Thyroid gland (tissue), 4 donors: ENCODE data around the gene FEM1B. TPM values are rescaled to one million over a fixed set of nuclear protein-coding genes. Genes with fewer than 3 reads are reported as not detected.

Source experiments
- DNase-seq, 2 donors: peaks; one replicate each; pipeline ENCODE4 v3.0.0-alpha.2; 2019
- H3K27ac ChIP-seq, 3 donors: fragments of 200-600 bp; sonication (generic); 1 replicate in 2 of 3; 2 replicates in 1 of 3; pipeline ENCODE4 v1.5.1; 2016 to 2019; ENCODE audit warnings: mild to moderate bottlenecking in 1 of 3, moderate library complexity in 1 of 3
- H3K27me3 ChIP-seq: fragments of 200-600 bp; sonication (generic); one replicate; pipeline ENCODE4 v1.5.1; 2019
- H3K36me3 ChIP-seq, 2 donors: fragments of 200-600 bp; sonication (generic); one replicate each; pipeline ENCODE4 v1.5.1; 2016 to 2019
- H3K4me1 ChIP-seq, 2 donors: fragments of 200-600 bp; sonication (generic); one replicate each; pipeline ENCODE4 v1.5.1; 2017 to 2019
- H3K4me3 ChIP-seq, 3 donors: fragments of 200-600 bp; sonication (generic); replicated peaks in 1 of 3; 1 replicate in 2 of 3; 2 replicates in 1 of 3; pipeline ENCODE4 v1.5.1; 2016; ENCODE audit warnings: mild to moderate bottlenecking in 1 of 3
- H3K9me3 ChIP-seq: fragments of 200-600 bp; sonication (generic); one replicate; pipeline ENCODE4 v1.5.1; 2017
- POLR2A ChIP-seq, 2 donors: fragments of 450-650 bp; IDR thresholded peaks; one replicate each; pipeline ENCODE4 v1.6.1; 2017; ENCODE audit warnings: antibody characterized with exemption in 2 of 2, mild to moderate bottlenecking in 2 of 2, moderate library complexity in 1 of 2
- WGBS, 2 donors: methylation state at CpG; one replicate each; pipeline ENCODE4 v1.1.5; 2017; 5-methylcytosine and 5-hydroxymethylcytosine counted together
- intact Hi-C: fragments of 100-400 bp; cut with DNase I; formaldehyde crosslinking; loops from one replicate; pipeline ENCODE4 v1.15.1; 2023
- total RNA-seq, 4 donors: library from RNA; depleted of rRNA; stranded (reverse); fragments of >200 nt; gene quantifications; one replicate each; pipeline ENCODE4 v1.2.3, GENCODE V29; 2016
- TF ChIP-seq, protein P1 (sequence below), 6 experiments: fragments of 200-600 bp in 3 of 6; fragments of 450-650 bp in 3 of 6; sonication (generic) in 3 of 6; IDR thresholded peaks; one replicate each; pipeline ENCODE4 v1.5.1; 2016 to 2019; ENCODE audit warnings: antibody characterized with exemption in 6 of 6, mild to moderate bottlenecking in 2 of 6, inconsistent platforms in 1 of 6, moderate library complexity in 1 of 6

Gene FEM1B
- total RNA-seq, 4 donors from 2014 or later, result 43.2 to 60.4 (median 45.2) TPM

DNA sequence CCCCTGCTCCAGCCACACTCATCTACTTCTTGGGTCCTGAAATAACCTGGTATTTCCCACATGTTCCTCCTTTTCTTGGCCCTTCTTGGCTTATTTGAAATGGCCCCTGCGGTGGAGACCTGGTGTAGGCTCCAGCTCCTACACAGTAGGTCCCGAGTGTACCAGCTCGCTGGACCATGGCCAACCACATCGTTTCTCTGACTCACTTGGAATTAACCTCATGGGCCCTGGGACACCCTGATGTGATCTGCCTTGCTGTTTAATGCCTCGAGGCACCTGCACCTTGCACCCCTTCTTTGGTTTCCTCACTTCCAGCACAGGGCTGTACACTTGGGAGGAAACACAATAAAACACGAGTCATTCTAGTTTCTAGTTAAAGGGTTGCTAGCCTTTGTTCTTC lies 60.3 kb downstream of the FEM1B start:
- Histone ChIP-seq H3K4me1 (peaks cover 20 to 37% of the 10 kb centered on the region in 2 donors), H3K27ac (no peak overlapping the region), H3K4me3 (no peak overlapping the region), H3K9me3 (no peaks in the 10 kb centered on the region), H3K27me3 (no peaks in the 10 kb centered on the region), H3K36me3 (no peaks in the 10 kb centered on the region)
- TF ChIP-seq, protein P1, sequence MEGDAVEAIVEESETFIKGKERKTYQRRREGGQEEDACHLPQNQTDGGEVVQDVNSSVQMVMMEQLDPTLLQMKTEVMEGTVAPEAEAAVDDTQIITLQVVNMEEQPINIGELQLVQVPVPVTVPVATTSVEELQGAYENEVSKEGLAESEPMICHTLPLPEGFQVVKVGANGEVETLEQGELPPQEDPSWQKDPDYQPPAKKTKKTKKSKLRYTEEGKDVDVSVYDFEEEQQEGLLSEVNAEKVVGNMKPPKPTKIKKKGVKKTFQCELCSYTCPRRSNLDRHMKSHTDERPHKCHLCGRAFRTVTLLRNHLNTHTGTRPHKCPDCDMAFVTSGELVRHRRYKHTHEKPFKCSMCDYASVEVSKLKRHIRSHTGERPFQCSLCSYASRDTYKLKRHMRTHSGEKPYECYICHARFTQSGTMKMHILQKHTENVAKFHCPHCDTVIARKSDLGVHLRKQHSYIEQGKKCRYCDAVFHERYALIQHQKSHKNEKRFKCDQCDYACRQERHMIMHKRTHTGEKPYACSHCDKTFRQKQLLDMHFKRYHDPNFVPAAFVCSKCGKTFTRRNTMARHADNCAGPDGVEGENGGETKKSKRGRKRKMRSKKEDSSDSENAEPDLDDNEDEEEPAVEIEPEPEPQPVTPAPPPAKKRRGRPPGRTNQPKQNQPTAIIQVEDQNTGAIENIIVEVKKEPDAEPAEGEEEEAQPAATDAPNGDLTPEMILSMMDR (IDR thresholded peaks at IDR 0.05), result no peak
- no peak for TF ChIP-seq POLR2A (IDR thresholded peaks at IDR 0.05)
- WGBS, 2 donors, result 37 to 44% methylated on average over 6 of the region's 6 CpGs
- intact Hi-C loops, result no loop called here
- DNase-seq, result peak; percentile 56 to 74

DNA sequence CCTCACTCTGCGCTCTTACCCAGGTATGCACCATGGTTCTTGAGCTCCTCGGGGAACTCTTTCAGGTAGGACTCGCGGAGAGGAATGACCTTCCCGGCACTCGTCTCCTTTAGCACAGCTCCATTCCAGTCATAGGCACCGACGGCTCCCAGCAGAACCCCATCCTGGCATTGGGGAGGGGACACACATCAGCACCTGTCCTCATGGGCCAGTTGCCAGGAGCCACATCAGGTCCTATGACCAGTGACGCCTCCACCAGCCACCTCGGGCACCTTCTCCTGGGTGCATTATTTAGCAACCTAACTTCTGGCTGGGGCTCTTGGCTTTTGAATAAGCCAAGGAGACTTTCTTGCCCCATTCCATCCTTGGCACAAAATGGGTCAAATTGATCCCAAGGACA lies 61.9 kb downstream of the FEM1B start:
- H3K27ac ChIP-seq, result no peak overlapping the region
- H3K4me3 ChIP-seq, result no peak overlapping the region
- no peaks in the 10 kb centered on the region for H3K36me3 ChIP-seq
- no peaks in the 10 kb centered on the region for H3K9me3 ChIP-seq
- intact Hi-C loops, result no loop called here
- no peak for TF ChIP-seq POLR2A (IDR thresholded peaks at IDR 0.05)
- TF ChIP-seq, protein P1 (IDR thresholded peaks at IDR 0.05), result no peak
- H3K27me3 ChIP-seq, result no peaks in the 10 kb centered on the region
- DNase-seq, result no peak
- H3K4me1 ChIP-seq, result peaks cover 20 to 37% of the 10 kb centered on the region in 2 donors
- 92 to 94% methylated on average over 10 of the region's 10 CpGs for WGBS, 2 donors

DNA sequence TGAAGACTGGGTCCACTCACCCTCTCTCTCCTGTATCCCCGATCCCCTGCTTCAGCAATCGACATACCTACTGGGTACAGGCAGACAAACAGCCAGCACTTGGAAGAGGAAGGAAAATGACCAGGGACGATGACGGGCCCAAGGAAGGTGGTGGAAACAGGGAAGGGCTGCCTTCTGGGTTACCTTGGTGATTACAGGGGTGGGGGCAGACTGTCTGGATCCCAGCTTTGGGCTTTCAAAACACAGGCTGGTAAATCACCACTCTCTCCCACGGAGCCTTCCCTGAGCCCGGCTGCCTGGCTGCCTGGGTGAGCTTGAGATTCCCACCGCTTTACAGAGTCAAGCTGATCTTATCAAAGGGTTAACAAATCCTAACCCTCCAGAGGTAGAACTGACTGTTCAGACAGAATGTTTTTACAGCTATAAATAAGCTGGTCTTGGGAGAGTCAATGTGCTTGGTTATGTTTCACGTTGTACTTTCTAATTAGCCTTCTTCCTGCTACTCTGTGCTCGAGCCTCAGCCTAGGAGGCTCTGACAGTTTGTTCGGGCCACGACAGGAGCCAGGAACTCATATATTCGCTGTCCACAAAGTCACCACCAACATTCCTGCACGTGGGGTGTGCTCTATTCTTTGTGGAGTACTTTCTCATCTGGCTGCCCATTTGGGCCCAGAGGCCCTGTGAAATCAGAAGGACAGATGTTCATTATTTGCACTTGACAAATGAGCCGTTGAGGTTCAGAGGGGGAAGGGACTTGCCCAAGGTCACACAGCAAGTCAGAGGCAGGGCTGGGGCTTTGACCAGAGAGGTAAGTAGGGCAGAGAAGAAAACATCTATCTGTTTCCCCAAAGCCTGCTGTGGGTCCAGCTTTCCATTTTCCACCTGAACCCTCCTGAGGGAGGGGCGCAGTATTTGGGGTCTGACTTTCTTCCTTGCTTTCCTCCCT lies 63.5 kb downstream of the FEM1B start:
- peak; percentile 49 to 55 for DNase-seq
- Histone ChIP-seq H3K27me3 (no peaks in the 10 kb centered on the region), H3K4me3 (no peak overlapping the region), H3K27ac (peak overlapping the region in 2 of 3 donors; percentile 48 to 49), H3K4me1 (peaks cover 20 to 25% of the 10 kb centered on the region in 2 donors), H3K36me3 (no peaks in the 10 kb centered on the region), H3K9me3 (no peaks in the 10 kb centered on the region)
- TF ChIP-seq, protein P1 (IDR thresholded peaks at IDR 0.05), result no peak
- TF ChIP-seq POLR2A (IDR thresholded peaks at IDR 0.05), result no peak
- 53 to 60% methylated on average over 15 of the region's 15 CpGs for WGBS, 2 donors
- intact Hi-C loops, result no loop called here

DNA sequence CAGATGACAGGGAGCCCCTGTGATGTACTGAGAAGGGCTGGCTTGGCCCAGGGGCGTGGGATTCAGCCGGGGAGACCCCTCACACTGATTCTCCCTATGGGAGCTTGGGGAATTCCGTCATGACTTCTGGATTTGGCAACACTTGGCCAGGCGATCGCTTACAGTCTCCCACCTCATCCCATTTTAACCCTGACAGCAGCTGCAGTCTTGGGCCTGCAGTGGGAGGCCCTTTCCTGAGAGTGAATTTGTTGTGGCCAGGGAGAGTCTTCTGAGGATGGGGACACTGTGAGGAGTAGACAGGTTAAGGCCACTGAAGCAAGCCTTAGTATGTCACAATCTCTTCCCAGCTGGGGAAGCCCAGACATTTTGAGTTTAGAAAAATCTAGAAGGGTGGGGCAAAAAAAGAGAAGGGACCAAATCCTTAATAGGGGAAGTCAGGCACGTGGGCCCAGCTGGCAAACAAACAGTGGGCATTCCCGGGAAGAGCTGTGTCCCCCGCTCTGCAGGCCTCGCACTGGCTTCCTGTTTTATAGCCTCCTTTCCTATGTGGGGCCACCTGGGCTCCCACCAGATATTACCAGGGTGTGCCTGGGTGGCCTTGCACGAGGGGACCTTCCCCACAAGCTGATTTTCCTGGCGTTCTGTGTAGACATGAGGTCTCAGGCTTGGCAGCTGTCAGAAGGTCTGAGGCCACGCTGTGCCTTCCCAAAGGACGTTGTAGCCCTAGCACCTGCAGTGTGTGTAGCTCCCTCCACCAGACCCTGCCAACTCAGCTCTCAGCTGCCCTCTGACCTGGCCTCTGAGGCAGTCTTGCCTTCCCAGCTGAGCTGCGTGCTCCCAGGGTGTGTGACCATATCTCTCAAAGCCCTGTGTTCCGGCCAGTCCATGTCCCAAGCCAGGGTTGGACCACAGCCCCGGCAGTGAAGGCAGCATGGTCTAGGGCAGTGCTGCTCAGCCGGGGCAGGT lies 64.5 kb downstream of the FEM1B start:
- H3K27ac ChIP-seq, result peak overlapping the region in 2 of 3 donors; percentile 48 to 49
- no peaks in the 10 kb centered on the region for H3K9me3 ChIP-seq
- no peak for TF ChIP-seq POLR2A (IDR thresholded peaks at IDR 0.05)
- TF ChIP-seq, protein P1 (IDR thresholded peaks at IDR 0.05), result no peak

More for the DNA sequence above, 64.5 kb downstream of the FEM1B start:
- DNase-seq, result no peak
- WGBS, 2 donors, result 75 to 76% methylated on average over 11 to 14 of the region's 17 CpGs
- intact Hi-C loops, result no loop called here
- Histone ChIP-seq H3K36me3 (no peaks in the 10 kb centered on the region), H3K4me3 (no peak overlapping the region), H3K27me3 (no peaks in the 10 kb centered on the region), H3K4me1 (peaks cover 20 to 25% of the 10 kb centered on the region in 2 donors)
